Liver (tissue), 3 donors: Measurements from ENCODE around the gene KCNMA1.

Source experiments
- EGR1 ChIP-seq, 2 donors: IDR thresholded peaks; 2 replicates each; pipeline ENCODE4 v1.6.1; 2016 to 2018; ENCODE audit warnings: antibody characterized with exemption in 2 of 2, low read depth in 2 of 2
- GABPA ChIP-seq, 2 donors: IDR thresholded peaks in 1 of 2; conservative IDR thresholded peaks in 1 of 2; 2 replicates each; pipeline ENCODE4 v1.6.1; 2016; ENCODE audit warnings: antibody characterized with exemption in 2 of 2, mild to moderate bottlenecking in 1 of 2, moderate library complexity in 1 of 2
- HNF4A ChIP-seq, 2 donors: conservative IDR thresholded peaks; 2 replicates each; pipeline ENCODE4 v1.6.1; 2016; ENCODE audit warnings: antibody characterized with exemption in 2 of 2, mild to moderate bottlenecking in 2 of 2
- JUND ChIP-seq, 2 donors: IDR thresholded peaks; 2 replicates each; pipeline ENCODE4 v1.6.1; 2016; ENCODE audit warnings: antibody characterized with exemption in 2 of 2
- NR2F2 ChIP-seq: IDR thresholded peaks from 2 replicates; pipeline ENCODE4 v1.6.1; 2016; ENCODE audit warnings: antibody characterized with exemption
- RAD21 ChIP-seq, 2 donors: IDR thresholded peaks; 2 replicates each; pipeline ENCODE4 v1.6.1; 2016; ENCODE audit warnings: antibody characterized with exemption in 2 of 2, mild to moderate bottlenecking in 2 of 2
- SP1 ChIP-seq: IDR thresholded peaks from 2 replicates; pipeline ENCODE4 v1.6.1; 2018; ENCODE audit warnings: antibody characterized with exemption, mild to moderate bottlenecking
- TAF1 ChIP-seq: conservative IDR thresholded peaks from 2 replicates; pipeline ENCODE4 v1.6.1; 2016; ENCODE audit warnings: antibody characterized with exemption, mild to moderate bottlenecking
- YY1 ChIP-seq: IDR thresholded peaks from 2 replicates; pipeline ENCODE4 v1.6.1; 2016; ENCODE audit warnings: antibody characterized with exemption, mild to moderate bottlenecking
- TF ChIP-seq, protein P1 (sequence below): fragments of 150-350 bp; IDR thresholded peaks from 2 replicates; pipeline ENCODE4 v1.5.1; 2017; ENCODE audit warnings: improper control_type of control experiment, low read depth, low read length; ENCODE audit not compliant: missing input control
- TF ChIP-seq, protein P2 (sequence below): IDR thresholded peaks from 2 replicates; pipeline ENCODE4 v1.6.1; 2016; ENCODE audit warnings: antibody characterized with exemption
- TF ChIP-seq, protein P3 (sequence below): IDR thresholded peaks from 2 replicates; pipeline ENCODE4 v1.6.1; 2016; ENCODE audit warnings: antibody characterized with exemption
- TF ChIP-seq, protein P4 (sequence below): IDR thresholded peaks from 2 replicates; pipeline ENCODE4 v1.6.1; 2016; ENCODE audit warnings: antibody characterized with exemption, mild to moderate bottlenecking
- donor health status: healthy.
- donor health status: healthy.

DNA sequence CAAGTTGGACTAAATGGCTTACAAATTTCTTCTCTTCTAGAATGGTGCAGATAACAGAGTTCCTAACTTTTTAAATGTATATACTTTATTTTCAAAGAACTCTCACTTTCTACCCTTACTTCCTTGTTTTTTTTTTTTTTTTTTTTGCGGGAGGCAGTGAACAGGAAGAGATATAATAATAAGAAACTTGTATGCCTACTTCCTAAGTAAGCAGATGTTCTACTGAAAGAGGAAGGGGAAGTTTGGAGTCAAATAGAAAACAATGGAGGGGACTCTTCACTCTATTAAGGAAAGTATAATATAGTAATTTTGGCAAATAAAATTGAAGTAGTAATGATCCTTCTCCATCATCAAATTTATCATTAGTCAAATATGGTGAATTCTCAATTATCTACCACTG is 754.0 kb downstream of the KCNMA1 start:
- TF ChIP-seq, protein P1, sequence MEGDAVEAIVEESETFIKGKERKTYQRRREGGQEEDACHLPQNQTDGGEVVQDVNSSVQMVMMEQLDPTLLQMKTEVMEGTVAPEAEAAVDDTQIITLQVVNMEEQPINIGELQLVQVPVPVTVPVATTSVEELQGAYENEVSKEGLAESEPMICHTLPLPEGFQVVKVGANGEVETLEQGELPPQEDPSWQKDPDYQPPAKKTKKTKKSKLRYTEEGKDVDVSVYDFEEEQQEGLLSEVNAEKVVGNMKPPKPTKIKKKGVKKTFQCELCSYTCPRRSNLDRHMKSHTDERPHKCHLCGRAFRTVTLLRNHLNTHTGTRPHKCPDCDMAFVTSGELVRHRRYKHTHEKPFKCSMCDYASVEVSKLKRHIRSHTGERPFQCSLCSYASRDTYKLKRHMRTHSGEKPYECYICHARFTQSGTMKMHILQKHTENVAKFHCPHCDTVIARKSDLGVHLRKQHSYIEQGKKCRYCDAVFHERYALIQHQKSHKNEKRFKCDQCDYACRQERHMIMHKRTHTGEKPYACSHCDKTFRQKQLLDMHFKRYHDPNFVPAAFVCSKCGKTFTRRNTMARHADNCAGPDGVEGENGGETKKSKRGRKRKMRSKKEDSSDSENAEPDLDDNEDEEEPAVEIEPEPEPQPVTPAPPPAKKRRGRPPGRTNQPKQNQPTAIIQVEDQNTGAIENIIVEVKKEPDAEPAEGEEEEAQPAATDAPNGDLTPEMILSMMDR = no peak
- TF ChIP-seq SP1 = no peak
- no peak for TF ChIP-seq JUND (IDR thresholded peaks at IDR 0.05)
- TF ChIP-seq NR2F2 = no peak
- TF ChIP-seq GABPA (IDR thresholded peaks at IDR 0.05 in 1 of 2, conservative IDR thresholded peaks at IDR 0.05 in 1 of 2) = no peak
- TF ChIP-seq, protein P2, sequence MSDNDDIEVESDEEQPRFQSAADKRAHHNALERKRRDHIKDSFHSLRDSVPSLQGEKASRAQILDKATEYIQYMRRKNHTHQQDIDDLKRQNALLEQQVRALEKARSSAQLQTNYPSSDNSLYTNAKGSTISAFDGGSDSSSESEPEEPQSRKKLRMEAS = no peak
- TF ChIP-seq, protein P3, sequence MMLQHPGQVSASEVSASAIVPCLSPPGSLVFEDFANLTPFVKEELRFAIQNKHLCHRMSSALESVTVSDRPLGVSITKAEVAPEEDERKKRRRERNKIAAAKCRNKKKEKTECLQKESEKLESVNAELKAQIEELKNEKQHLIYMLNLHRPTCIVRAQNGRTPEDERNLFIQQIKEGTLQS = no peak
- TF ChIP-seq RAD21 (IDR thresholded peaks at IDR 0.05) = no peak
- no peak for TF ChIP-seq YY1
- TF ChIP-seq, protein P4, sequence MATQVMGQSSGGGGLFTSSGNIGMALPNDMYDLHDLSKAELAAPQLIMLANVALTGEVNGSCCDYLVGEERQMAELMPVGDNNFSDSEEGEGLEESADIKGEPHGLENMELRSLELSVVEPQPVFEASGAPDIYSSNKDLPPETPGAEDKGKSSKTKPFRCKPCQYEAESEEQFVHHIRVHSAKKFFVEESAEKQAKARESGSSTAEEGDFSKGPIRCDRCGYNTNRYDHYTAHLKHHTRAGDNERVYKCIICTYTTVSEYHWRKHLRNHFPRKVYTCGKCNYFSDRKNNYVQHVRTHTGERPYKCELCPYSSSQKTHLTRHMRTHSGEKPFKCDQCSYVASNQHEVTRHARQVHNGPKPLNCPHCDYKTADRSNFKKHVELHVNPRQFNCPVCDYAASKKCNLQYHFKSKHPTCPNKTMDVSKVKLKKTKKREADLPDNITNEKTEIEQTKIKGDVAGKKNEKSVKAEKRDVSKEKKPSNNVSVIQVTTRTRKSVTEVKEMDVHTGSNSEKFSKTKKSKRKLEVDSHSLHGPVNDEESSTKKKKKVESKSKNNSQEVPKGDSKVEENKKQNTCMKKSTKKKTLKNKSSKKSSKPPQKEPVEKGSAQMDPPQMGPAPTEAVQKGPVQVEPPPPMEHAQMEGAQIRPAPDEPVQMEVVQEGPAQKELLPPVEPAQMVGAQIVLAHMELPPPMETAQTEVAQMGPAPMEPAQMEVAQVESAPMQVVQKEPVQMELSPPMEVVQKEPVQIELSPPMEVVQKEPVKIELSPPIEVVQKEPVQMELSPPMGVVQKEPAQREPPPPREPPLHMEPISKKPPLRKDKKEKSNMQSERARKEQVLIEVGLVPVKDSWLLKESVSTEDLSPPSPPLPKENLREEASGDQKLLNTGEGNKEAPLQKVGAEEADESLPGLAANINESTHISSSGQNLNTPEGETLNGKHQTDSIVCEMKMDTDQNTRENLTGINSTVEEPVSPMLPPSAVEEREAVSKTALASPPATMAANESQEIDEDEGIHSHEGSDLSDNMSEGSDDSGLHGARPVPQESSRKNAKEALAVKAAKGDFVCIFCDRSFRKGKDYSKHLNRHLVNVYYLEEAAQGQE = no peak
- no peak for TF ChIP-seq TAF1
- no peak for TF ChIP-seq HNF4A (conservative IDR thresholded peaks at IDR 0.05)
- TF ChIP-seq EGR1 (IDR thresholded peaks at IDR 0.05; ENCODE audit: low read depth in 2 of 2) = no peak
